Osteocyte (in vitro differentiated cells): Measurements from ENCODE around the gene C4orf33. TPM values are rescaled to one million over a fixed set of nuclear protein-coding genes. Genes with fewer than 3 reads are reported as not detected.

Experiments
- DNase-seq: peaks from one replicate; pipeline ENCODE4 v3.0.0; 2021; ENCODE audit warnings: mixed read lengths; ENCODE audit not compliant: unreplicated experiment; ENCODE audit errors: extremely low spot score
- H3K27ac Mint-ChIP-seq: one replicate; pipeline ENCODE4 v1.8.0; 2021; ENCODE audit warnings: mild to moderate bottlenecking, mixed read lengths; ENCODE audit not compliant: unreplicated experiment
- H3K27me3 Mint-ChIP-seq: one replicate; pipeline ENCODE4 v1.8.0; 2021; ENCODE audit warnings: mixed read lengths; ENCODE audit not compliant: unreplicated experiment
- H3K36me3 Mint-ChIP-seq: one replicate; pipeline ENCODE4 v1.8.0; 2021; ENCODE audit warnings: mixed read lengths; ENCODE audit not compliant: unreplicated experiment
- H3K4me1 Mint-ChIP-seq: one replicate; pipeline ENCODE4 v1.8.0; 2021; ENCODE audit warnings: mixed read lengths; ENCODE audit not compliant: unreplicated experiment
- H3K4me3 Mint-ChIP-seq: one replicate; pipeline ENCODE4 v1.8.0; 2021; ENCODE audit warnings: mild to moderate bottlenecking, moderate library complexity, mixed read lengths; ENCODE audit not compliant: unreplicated experiment
- H3K9me3 Mint-ChIP-seq: one replicate; pipeline ENCODE4 v1.8.0; 2021; ENCODE audit warnings: mixed read lengths; ENCODE audit not compliant: unreplicated experiment
- total RNA-seq: library from RNA; stranded (reverse); gene quantifications from 2 replicates; pipeline ENCODE4 v1.2.1, GENCODE V29; 2021
- TF ChIP-seq, protein P1 (sequence below): fragments of 200-600 bp; sonication (generic); IDR thresholded peaks from 2 replicates; pipeline ENCODE4 v1.5.0; 2021; ENCODE audit warnings: antibody characterized with exemption, mild to moderate bottlenecking, moderate library complexity

Gene C4orf33
- total RNA-seq, 1 donor from 2014 or later: 6.7 TPM

DNA sequence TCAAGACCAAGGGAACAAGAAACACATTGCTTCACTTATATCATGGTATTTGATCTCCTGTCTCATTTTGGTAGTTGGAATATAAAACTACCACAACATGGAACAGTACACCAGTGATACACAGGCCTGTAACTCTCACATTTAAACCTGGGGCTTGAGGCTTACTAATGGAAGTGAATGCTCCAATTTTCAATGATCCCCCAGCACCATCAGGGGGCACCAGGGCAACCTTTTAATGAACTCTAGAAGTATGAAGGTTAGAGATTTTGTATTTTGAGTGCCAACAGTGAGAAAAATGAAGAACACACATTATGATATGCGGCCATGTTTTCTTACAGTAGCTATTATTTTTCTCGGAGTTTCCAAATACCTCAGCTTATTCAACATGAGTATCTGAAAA is 50.7 kb downstream of the C4orf33 start:
- TF ChIP-seq, protein P1, sequence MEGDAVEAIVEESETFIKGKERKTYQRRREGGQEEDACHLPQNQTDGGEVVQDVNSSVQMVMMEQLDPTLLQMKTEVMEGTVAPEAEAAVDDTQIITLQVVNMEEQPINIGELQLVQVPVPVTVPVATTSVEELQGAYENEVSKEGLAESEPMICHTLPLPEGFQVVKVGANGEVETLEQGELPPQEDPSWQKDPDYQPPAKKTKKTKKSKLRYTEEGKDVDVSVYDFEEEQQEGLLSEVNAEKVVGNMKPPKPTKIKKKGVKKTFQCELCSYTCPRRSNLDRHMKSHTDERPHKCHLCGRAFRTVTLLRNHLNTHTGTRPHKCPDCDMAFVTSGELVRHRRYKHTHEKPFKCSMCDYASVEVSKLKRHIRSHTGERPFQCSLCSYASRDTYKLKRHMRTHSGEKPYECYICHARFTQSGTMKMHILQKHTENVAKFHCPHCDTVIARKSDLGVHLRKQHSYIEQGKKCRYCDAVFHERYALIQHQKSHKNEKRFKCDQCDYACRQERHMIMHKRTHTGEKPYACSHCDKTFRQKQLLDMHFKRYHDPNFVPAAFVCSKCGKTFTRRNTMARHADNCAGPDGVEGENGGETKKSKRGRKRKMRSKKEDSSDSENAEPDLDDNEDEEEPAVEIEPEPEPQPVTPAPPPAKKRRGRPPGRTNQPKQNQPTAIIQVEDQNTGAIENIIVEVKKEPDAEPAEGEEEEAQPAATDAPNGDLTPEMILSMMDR: no peak
- Mint-ChIP-seq H3K36me3 (no peaks in the 10 kb centered on the region), H3K4me3 (no peak overlapping the region), H3K9me3 (no peaks in the 10 kb centered on the region), H3K27ac (no peak overlapping the region), H3K4me1 (peaks cover 10% of the 10 kb centered on the region), H3K27me3 (no peaks in the 10 kb centered on the region)
- no peak for DNase-seq

DNA sequence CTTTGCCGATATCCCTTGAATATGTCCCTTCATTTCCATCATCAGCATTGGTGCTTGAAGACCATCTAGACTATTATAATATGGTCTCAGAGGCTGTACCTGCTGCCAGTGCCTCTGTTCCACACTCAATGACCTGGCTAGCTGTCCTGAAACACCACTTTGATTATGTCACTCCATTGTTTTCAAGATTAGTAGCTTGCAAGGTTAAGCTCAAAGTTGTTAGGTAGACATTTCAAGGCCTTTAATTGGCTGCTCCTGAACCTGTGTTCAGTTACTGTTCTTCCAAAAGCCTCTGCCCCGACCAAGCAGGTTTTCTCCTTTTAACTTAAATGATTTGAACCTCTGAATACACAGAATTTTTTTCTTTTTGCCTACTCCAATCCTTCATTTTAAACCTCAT is 52.9 kb downstream of the C4orf33 start:
- TF ChIP-seq, protein P1: no peak
- Mint-ChIP-seq H3K9me3 (no peaks in the 10 kb centered on the region), H3K27me3 (no peaks in the 10 kb centered on the region), H3K27ac (no peak overlapping the region), H3K4me1 (peaks cover 8% of the 10 kb centered on the region), H3K36me3 (no peaks in the 10 kb centered on the region), H3K4me3 (no peak overlapping the region)
- DNase-seq: no peak

DNA sequence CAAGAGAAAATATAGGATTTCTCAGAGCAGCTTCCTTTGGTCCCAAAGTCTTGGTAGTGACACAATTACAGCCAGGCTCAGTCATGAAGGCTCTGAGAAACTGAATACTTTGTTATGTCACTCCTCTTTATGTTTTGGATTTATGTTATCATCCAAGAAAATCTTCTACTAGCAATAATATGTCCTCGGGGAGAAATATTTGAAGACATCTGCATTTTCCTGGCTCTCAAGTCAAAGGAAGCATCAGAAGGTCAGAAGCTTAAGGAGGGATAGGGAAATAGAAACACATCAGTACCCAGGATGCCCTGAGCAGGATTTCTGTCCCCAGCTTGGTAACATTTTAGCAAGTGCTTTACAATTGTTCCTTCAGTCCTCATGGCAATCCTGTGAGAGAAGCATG is 54.0 kb downstream of the C4orf33 start:
- Mint-ChIP-seq H3K9me3 (no peaks in the 10 kb centered on the region), H3K27me3 (peaks cover 4% of the 10 kb centered on the region), H3K4me3 (no peak overlapping the region), H3K36me3 (no peaks in the 10 kb centered on the region), H3K27ac (no peak overlapping the region), H3K4me1 (peaks cover 7% of the 10 kb centered on the region)
- DNase-seq: no peak
- TF ChIP-seq, protein P1: no peak

DNA sequence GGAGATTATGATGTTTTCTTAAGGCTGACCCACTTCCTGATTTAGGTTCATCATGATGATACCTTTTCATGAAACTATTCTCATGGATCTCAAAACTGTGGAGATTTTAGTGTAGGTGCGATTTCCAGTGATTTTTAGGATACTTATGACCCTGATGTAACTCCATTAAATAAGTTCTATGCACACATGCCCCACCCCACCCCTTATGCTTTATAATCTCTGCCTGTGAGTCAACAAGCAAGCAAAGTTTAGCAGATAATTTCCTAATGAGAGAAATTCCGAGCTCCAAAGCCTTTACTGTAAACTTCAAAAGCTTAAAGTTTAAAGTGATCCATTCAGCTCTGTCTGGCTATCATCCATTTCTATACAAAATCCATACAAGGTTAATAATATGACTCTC is 56.4 kb downstream of the C4orf33 start:
- TF ChIP-seq, protein P1: no peak
- no peak for DNase-seq
- Mint-ChIP-seq H3K9me3 (peaks cover 3% of the 10 kb centered on the region), H3K36me3 (no peaks in the 10 kb centered on the region), H3K27ac (no peak overlapping the region), H3K4me3 (no peak overlapping the region), H3K27me3 (peaks cover 7% of the 10 kb centered on the region), H3K4me1 (no peaks in the 10 kb centered on the region)

DNA sequence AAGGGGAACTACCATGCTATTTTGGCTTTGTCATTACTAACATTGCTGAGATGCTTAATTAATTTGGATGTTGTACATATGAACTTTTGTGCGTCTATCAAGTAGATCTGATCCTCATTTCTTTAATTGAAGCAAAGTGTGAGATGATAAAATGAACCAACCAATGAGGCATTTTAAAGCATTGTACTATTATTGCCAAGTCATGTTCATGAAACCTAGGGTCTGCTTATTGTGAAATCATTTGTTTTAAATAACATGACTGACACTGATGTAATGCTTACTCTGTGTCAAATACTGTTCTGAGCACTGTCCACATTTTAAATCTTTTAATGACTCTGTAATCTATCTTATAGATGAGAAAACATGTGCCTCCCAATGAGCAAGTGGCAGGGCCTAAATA is 57.7 kb downstream of the C4orf33 start:
- TF ChIP-seq, protein P1: no peak
- H3K4me1 Mint-ChIP-seq: no peaks in the 10 kb centered on the region
- DNase-seq: no peak
- H3K4me3 Mint-ChIP-seq: no peak overlapping the region
- H3K27me3 Mint-ChIP-seq: peaks cover 7% of the 10 kb centered on the region
- H3K9me3 Mint-ChIP-seq: peaks cover 6% of the 10 kb centered on the region
- no peak overlapping the region for H3K27ac Mint-ChIP-seq
- no peaks in the 10 kb centered on the region for H3K36me3 Mint-ChIP-seq
